ENCODE data around the gene SLC25A38.

DNA sequence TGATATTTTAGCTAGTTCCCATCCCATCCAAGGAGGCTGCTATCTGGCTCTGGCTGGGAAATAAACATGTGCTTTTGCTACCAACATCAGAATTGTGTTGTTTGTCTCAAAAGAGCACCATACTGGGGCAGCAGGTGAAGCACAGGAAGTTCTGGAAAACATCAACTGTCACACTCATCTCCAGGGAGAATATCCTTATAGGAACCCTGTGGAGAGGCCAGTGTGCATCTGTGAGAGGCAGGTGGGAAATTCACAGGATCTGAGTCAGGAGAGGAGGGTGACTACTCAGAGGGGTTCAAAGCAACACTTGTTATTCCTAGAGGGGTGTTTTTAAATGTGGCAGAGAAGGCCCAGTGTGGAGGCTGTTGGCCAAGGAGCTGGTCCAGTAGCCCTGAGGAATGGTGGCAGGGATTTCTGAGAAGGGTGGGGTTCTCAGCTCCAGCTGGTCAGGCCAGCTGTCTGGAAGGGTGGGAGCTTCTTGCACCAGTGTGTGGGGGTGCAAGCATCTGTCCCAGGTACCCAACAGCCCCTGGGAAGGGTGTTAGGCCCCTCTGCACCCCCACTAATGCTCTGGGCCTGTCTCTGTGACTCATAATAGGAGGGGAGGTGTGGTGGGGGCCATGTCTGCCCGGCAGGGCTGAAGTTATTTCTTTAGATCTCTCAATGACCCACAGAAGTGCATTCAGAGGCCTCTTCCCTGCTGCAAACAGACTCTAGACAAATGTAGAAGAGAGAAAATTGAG, 52.0 kb downstream of the SLC25A38 start:
- TF ChIP-seq, protein P1, sequence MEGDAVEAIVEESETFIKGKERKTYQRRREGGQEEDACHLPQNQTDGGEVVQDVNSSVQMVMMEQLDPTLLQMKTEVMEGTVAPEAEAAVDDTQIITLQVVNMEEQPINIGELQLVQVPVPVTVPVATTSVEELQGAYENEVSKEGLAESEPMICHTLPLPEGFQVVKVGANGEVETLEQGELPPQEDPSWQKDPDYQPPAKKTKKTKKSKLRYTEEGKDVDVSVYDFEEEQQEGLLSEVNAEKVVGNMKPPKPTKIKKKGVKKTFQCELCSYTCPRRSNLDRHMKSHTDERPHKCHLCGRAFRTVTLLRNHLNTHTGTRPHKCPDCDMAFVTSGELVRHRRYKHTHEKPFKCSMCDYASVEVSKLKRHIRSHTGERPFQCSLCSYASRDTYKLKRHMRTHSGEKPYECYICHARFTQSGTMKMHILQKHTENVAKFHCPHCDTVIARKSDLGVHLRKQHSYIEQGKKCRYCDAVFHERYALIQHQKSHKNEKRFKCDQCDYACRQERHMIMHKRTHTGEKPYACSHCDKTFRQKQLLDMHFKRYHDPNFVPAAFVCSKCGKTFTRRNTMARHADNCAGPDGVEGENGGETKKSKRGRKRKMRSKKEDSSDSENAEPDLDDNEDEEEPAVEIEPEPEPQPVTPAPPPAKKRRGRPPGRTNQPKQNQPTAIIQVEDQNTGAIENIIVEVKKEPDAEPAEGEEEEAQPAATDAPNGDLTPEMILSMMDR (conservative IDR thresholded peaks at IDR 0.05; ENCODE audit: low read length): no peak
- TF ChIP-seq EZH2phosphoT487 (IDR thresholded peaks at IDR 0.05; ENCODE audit: borderline replicate concordance): no peak

All from Loucy (cell line).